GM12864 (cell line): ENCODE results near the gene STARD5.

Experiments used
- DNase-seq: peaks from one replicate; pipeline ENCODE4 v3.0.0-alpha.2; 2011; ENCODE audit warnings: low read depth
- H3K4me3 ChIP-seq: 2 replicates; pipeline ENCODE4 v1.5.1; 2011; ENCODE audit warnings: mild to moderate bottlenecking, low read depth, low read length, control low read depth
- TF ChIP-seq, protein P1 (sequence below): IDR thresholded peaks from 2 replicates; pipeline ENCODE4 v1.5.1; 2011; ENCODE audit warnings: low read depth, mild to moderate bottlenecking, moderate library complexity, low read length, control low read depth, inconsistent platforms; ENCODE audit errors: missing control alignments

STARD5 gene

GRCh38 chr15:81337713-81338157 is 13.8 kb upstream of the STARD5 start:
- DNase-seq: no peak
- TF ChIP-seq, protein P1, sequence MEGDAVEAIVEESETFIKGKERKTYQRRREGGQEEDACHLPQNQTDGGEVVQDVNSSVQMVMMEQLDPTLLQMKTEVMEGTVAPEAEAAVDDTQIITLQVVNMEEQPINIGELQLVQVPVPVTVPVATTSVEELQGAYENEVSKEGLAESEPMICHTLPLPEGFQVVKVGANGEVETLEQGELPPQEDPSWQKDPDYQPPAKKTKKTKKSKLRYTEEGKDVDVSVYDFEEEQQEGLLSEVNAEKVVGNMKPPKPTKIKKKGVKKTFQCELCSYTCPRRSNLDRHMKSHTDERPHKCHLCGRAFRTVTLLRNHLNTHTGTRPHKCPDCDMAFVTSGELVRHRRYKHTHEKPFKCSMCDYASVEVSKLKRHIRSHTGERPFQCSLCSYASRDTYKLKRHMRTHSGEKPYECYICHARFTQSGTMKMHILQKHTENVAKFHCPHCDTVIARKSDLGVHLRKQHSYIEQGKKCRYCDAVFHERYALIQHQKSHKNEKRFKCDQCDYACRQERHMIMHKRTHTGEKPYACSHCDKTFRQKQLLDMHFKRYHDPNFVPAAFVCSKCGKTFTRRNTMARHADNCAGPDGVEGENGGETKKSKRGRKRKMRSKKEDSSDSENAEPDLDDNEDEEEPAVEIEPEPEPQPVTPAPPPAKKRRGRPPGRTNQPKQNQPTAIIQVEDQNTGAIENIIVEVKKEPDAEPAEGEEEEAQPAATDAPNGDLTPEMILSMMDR: no peak

DNA sequence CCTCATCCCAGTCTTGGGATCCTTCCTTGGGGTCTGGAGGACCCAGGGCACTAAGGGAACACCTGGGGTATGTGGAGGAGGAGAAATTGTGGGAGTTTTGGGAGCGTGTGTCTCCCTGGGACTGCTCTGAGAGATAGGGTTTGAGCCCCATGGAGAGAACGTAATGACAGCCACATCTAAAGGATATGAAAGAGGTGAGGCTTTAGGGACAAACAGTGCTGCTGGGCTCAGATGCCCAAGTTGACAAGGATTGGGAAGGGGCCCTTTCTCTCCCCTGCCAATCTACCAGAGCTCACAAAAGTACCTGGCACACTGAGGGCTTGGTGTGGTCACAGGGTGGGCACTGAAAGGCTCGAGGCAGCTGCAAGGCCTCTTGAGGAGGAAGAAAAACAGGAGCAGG is 13.3 kb upstream of the STARD5 start:
- DNase-seq: no peak
- TF ChIP-seq, protein P1: no peak
- H3K4me3 ChIP-seq: no peak overlapping the region

More at GRCh38 chr15:81337713-81338157, 13.8 kb upstream of the STARD5 start:
- no peak overlapping the region for H3K4me3 ChIP-seq

DNA sequence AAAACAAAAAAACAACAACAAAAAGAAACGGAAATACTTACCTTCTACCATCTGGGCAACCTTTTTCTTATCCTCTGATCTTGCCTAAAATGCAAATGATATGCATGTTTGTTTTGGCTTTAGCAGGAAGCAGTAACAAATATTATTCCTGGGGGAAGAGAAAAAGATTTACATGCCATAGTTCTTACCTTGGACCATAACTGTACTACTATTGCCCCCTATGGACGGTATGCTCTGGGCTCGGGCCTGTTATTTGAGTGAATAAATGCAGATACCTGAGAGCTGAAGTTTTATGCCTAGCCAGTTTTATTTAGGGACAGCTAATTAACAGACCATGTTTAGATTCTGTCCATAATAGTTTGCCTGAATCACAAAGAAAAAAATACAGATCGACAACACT is 12.6 kb upstream of the STARD5 start:
- H3K4me3 ChIP-seq: no peak overlapping the region
- no peak for DNase-seq
- TF ChIP-seq, protein P1: peak; percentile 48

- TF ChIP-seq, protein P1: no peak
- no peak for DNase-seq
- H3K4me3 ChIP-seq: no peak overlapping the region
These were observed 11.7 kb upstream of the STARD5 start for GRCh38 chr15:81335631-81336030.

DNA sequence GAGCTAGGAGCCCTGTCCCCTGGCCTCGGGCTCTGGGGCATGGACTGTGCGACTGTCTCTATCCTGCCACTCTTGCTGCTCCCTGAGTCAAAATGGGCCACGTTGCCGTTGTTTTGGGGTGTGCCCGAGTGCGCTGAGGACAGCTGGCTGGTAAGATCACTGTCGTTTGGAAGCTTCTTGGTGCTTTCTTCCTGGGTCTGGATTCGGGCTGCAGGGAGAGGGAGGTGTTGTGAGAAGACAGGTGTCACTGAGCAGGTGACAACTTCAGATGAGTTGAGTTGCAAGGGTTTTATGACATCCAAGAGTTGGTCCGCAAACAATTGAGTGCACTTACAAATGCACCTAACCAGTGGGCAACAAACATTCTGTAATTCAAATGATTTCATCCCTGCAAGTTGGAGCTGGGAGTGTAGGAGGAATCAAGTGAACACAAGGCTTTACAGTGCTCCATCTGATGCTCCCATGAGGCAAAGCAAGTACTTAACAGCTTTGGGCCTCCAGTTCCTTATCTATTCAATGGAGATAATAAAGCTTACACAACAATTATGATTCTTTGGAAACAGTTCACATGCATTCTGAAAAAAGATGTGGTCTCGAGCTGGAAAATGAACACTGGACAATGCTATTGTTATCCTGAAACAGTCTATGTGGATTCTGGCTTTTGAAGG is 11.0 kb upstream of the STARD5 start:
- no peak overlapping the region for H3K4me3 ChIP-seq
- TF ChIP-seq, protein P1: no peak
- DNase-seq: no peak

DNA sequence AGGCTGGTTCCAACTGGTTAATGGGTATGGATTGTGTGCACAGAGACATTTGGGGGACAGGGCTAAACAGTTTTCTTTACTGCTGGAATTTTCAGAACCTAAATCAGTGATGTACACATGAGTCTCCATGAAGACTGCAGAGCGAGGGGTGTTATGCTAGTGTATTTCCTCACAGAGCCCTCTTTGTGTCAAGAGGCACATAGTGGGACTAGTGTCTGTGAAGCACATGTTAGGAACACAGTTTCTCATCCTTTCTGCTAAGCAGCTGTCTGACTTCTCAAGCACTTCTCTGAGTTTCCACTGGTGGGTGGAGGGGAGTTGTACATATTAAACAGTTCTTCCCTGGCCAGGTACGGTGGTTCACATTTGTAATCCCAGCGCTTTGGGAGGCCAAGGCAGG is 9.4 kb upstream of the STARD5 start:
- no peak overlapping the region for H3K4me3 ChIP-seq
- DNase-seq: no peak
- TF ChIP-seq, protein P1: no peak

- DNase-seq: no peak
- TF ChIP-seq, protein P1: no peak
- H3K4me3 ChIP-seq: no peak overlapping the region
These were observed 8.4 kb upstream of the STARD5 start for GRCh38 chr15:81332326-81332725.
